H1 (cell line): ENCODE results near the gene FAS. TPM values are rescaled to one million over a fixed set of nuclear protein-coding genes. Genes with fewer than 3 reads are reported as not detected.

Source experiments
- CTCF ChIA-PET: fragments of 300-600 bp; sonication (Branson Sonifier 250); formaldehyde crosslinking; loops from one replicate; lab custom pipeline; 2021; ENCODE audit not compliant: partially characterized antibody; lab: Charles Lee
- POLR2A ChIA-PET: fragments of 300-600 bp; sonication (Branson Sonifier 250); formaldehyde crosslinking; loops from one replicate; lab custom pipeline; 2021; ENCODE audit warnings: inconsistent platforms; ENCODE audit not compliant: partially characterized antibody; lab: Charles Lee
- DNase-seq, 2 experiments: peaks; one replicate each; pipeline versions ENCODE4 v3.0.0 to v3.0.0-alpha.2; 2010 to 2022; ENCODE audit warnings: low spot score in 2 of 2, low read depth in 1 of 2, mixed read lengths in 1 of 2
- FAIRE-seq: peaks from 2 replicates; lab custom pipeline; 2011; peaks lifted over from hg19 to GRCh38; lab: Jason Lieb, UNC
- H2AFZ ChIP-seq: 2 replicates; pipeline ENCODE4 v1.8.1; 2012; ENCODE audit warnings: low read length, inconsistent platforms
- H2AK5ac ChIP-seq: 2 replicates; pipeline ENCODE4 v1.6.1; 2013; ENCODE audit warnings: low read depth, low read length
- H2BK120ac ChIP-seq: replicated peaks from 2 replicates; pipeline ENCODE3; 2013; ENCODE audit warnings: low read depth, low read length, inconsistent platforms
- H2BK12ac ChIP-seq: 2 replicates; pipeline ENCODE4 v1.6.1; 2013; ENCODE audit warnings: low read depth, low read length
- H2BK15ac ChIP-seq: 2 replicates; pipeline ENCODE4 v1.6.1; 2013; ENCODE audit warnings: low read length
- H2BK20ac ChIP-seq: 2 replicates; pipeline ENCODE4 v1.6.1; 2013; ENCODE audit warnings: low read length
- H2BK5ac ChIP-seq: 2 replicates; pipeline ENCODE4 v1.6.1; 2013; ENCODE audit warnings: low read depth, low read length
- H3K14ac ChIP-seq: 2 replicates; pipeline ENCODE4 v1.6.1; 2013; ENCODE audit warnings: inconsistent platforms; ENCODE audit not compliant: insufficient read length
- H3K18ac ChIP-seq: 2 replicates; pipeline ENCODE4 v1.6.1; 2013; ENCODE audit warnings: low read length; ENCODE audit errors: extremely low read depth
- H3K23ac ChIP-seq: 2 replicates; pipeline ENCODE4 v1.6.1; 2013; ENCODE audit warnings: inconsistent platforms; ENCODE audit not compliant: insufficient read length
- H3K23me2 ChIP-seq: 2 replicates; pipeline ENCODE4 v1.6.1; 2013; ENCODE audit warnings: low read depth, low read length
- H3K27ac ChIP-seq: 2 replicates; pipeline ENCODE4 v1.6.1; 2011; ENCODE audit warnings: low read depth, low read length, inconsistent platforms
- H3K27me3 ChIP-seq, 4 experiments: replicated peaks in 1 of 4; 1 replicate in 1 of 4; 2 replicates in 3 of 4; pipeline versions ENCODE4 v1.6.1 to v1.8.1; 2011 to 2013; ENCODE audit warnings: low read length in 3 of 4, mild to moderate bottlenecking in 3 of 4, inconsistent platforms in 2 of 4, mixed read lengths in 2 of 4, moderate library complexity in 1 of 4; ENCODE audit not compliant: control insufficient read depth in 3 of 4, insufficient read depth in 3 of 4; ENCODE audit errors: extremely low read depth in 1 of 4
- H3K36me3 ChIP-seq, 4 experiments: 2 replicates each; pipeline versions ENCODE4 v1.6.1 to v1.8.1; 2011 to 2013; ENCODE audit warnings: mild to moderate bottlenecking in 4 of 4, low read length in 3 of 4, moderate library complexity in 2 of 4, control low read depth in 1 of 4, inconsistent platforms in 1 of 4; ENCODE audit not compliant: insufficient read depth in 4 of 4, control insufficient read depth in 2 of 4
- H3K4ac ChIP-seq: replicated peaks from 2 replicates; pipeline ENCODE3; 2013; ENCODE audit warnings: low read length, low read depth, mixed read lengths, inconsistent platforms; ENCODE audit not compliant: insufficient read length
- H3K4me1 ChIP-seq, 4 experiments: replicated peaks in 1 of 4; 1 replicate in 1 of 4; 2 replicates in 3 of 4; pipeline versions ENCODE4 v1.6.1 to v1.8.1; 2011 to 2013; ENCODE audit warnings: low read length in 3 of 4, inconsistent platforms in 2 of 4, mixed read lengths in 1 of 4; ENCODE audit not compliant: insufficient read depth in 4 of 4, control insufficient read depth in 3 of 4
- H3K4me2 ChIP-seq, 2 experiments: 2 replicates each; pipeline versions ENCODE4 v1.6.1 to v1.8.1; 2011 to 2013; ENCODE audit warnings: low read depth in 2 of 2, low read length in 2 of 2, control low read depth in 1 of 2, inconsistent platforms in 1 of 2, mild to moderate bottlenecking in 1 of 2; ENCODE audit not compliant: insufficient read depth in 1 of 2
- H3K4me3 ChIP-seq, 4 experiments: fragments of 200-600, 300-600 bp in 1 of 4; sonication (generic), shearing (Covaris generic), sonication (Bioruptor Twin) in 1 of 4; 2 replicates each; pipeline versions ENCODE4 v1.5.1 to v1.8.1; 2011 to 2016; ENCODE audit warnings: low read length in 4 of 4, low read depth in 3 of 4, control low read depth in 2 of 4, inconsistent platforms in 2 of 4, mild to moderate bottlenecking in 2 of 4, mixed read lengths in 1 of 4, moderate library complexity in 1 of 4; ENCODE audit not compliant: insufficient read depth in 2 of 4; ENCODE audit errors: extremely low read depth in 1 of 4
- H3K56ac ChIP-seq: replicated peaks from 2 replicates; pipeline ENCODE3; 2013; ENCODE audit warnings: low read depth, mild to moderate bottlenecking, mixed read lengths, low read length, inconsistent platforms; ENCODE audit not compliant: insufficient read length
- H3K79me1 ChIP-seq: 2 replicates; pipeline ENCODE4 v1.6.1; 2013; ENCODE audit warnings: low read depth, low read length, control low read depth
- H3K79me2 ChIP-seq, 2 experiments: 2 replicates each; pipeline versions ENCODE4 v1.6.1 to v1.8.1; 2012 to 2013; ENCODE audit warnings: low read length in 2 of 2, mild to moderate bottlenecking in 2 of 2, inconsistent platforms in 1 of 2; ENCODE audit not compliant: insufficient read depth in 2 of 2, control insufficient read depth in 1 of 2
- H3K9ac ChIP-seq, 4 experiments: replicated peaks in 1 of 4; 1 replicate in 1 of 4; 2 replicates in 3 of 4; pipeline versions ENCODE4 v1.6.1 to v1.8.1; 2011 to 2013; ENCODE audit warnings: low read depth in 3 of 4, low read length in 3 of 4, control low read depth in 2 of 4, mild to moderate bottlenecking in 2 of 4, moderate library complexity in 2 of 4, inconsistent platforms in 1 of 4; ENCODE audit errors: extremely low read depth in 1 of 4
- H3K9me3 ChIP-seq, 2 experiments: 2 replicates each; pipeline versions ENCODE4 v1.6.1 to v1.8.1; 2012 to 2013; ENCODE audit warnings: mild to moderate bottlenecking in 2 of 2, moderate library complexity in 2 of 2, control low read depth in 1 of 2, inconsistent platforms in 1 of 2, low read depth in 1 of 2, low read length in 1 of 2, mixed read lengths in 1 of 2; ENCODE audit not compliant: insufficient read depth in 2 of 2
- H4K20me1 ChIP-seq, 2 experiments: replicated peaks in 1 of 2; 2 replicates each; pipeline versions ENCODE3 to v1.8.1; 2011 to 2013; ENCODE audit warnings: inconsistent platforms in 2 of 2, low read length in 2 of 2, mild to moderate bottlenecking in 1 of 2; ENCODE audit not compliant: insufficient read depth in 2 of 2, control insufficient read depth in 1 of 2
- H4K5ac ChIP-seq: 2 replicates; pipeline ENCODE4 v1.6.1; 2013; ENCODE audit warnings: low read length, low read depth, mixed read lengths, inconsistent platforms; ENCODE audit not compliant: insufficient read length
- H4K8ac ChIP-seq: 2 replicates; pipeline ENCODE4 v1.8.0; 2013; ENCODE audit warnings: mild to moderate bottlenecking, moderate library complexity, low read length, inconsistent platforms; ENCODE audit not compliant: insufficient read depth; ENCODE audit errors: extremely low read depth
- H4K91ac ChIP-seq: replicated peaks from 2 replicates; pipeline ENCODE3; 2013; ENCODE audit warnings: low read length, mixed read lengths, inconsistent platforms; ENCODE audit not compliant: insufficient read length
- CREB1 ChIP-seq: IDR thresholded peaks from 2 replicates; pipeline ENCODE4 v1.6.1; 2012; ENCODE audit warnings: inconsistent platforms
- EP300 ChIP-seq, 2 experiments: IDR thresholded peaks; 1 replicate in 1 of 2; 2 replicates in 1 of 2; pipeline ENCODE4 v1.6.1; 2011 to 2012; ENCODE audit warnings: low read depth in 2 of 2, low read length in 2 of 2, mild to moderate bottlenecking in 2 of 2, borderline replicate concordance in 1 of 2, inconsistent platforms in 1 of 2, moderate library complexity in 1 of 2
- RXRA ChIP-seq: IDR thresholded peaks from 2 replicates; pipeline ENCODE4 v1.6.1; 2011; ENCODE audit warnings: low read depth, mild to moderate bottlenecking, low read length, moderate library complexity; ENCODE audit not compliant: insufficient read depth
- WGBS, 2 experiments: shearing (Covaris generic) in 1 of 2; methylation state at CpG; one replicate each; pipeline versions ENCODE4 v1.1.6 to v1.1.7; 2013 to 2015; ENCODE audit warnings: low lambda C conversion rate in 2 of 2, mixed read lengths in 2 of 2, inconsistent platforms in 1 of 2, low coverage in 1 of 2, missing lambda C conversion rate in 1 of 2; ENCODE audit not compliant: insufficient replicate concordance in 2 of 2, insufficient coverage in 1 of 2, insufficient read length in 1 of 2; ENCODE audit errors: extremely low coverage in 1 of 2, missing lambda C conversion rate in 1 of 2; 5-methylcytosine and 5-hydroxymethylcytosine counted together
- polyA plus RNA-seq, 7 experiments: library from polyadenylated mRNA; depleted of rRNA in 3 of 7; stranded (reverse) in 5 of 7; unstranded in 2 of 7; fragments of >200 nt in 5 of 7; fragments of 200-250 nt in 2 of 7; gene quantifications; 1 replicate in 5 of 7; 2 replicates in 1 of 7; 4 replicates in 1 of 7; pipeline versions ENCODE4 v1.2.1 to v1.2.3, GENCODE V29; 2011 to 2013; ENCODE audit warnings: missing spikeins in 2 of 7, mixed read lengths in 2 of 7
- total RNA-seq: library from RNA; stranded (reverse); fragmentation: NEBNext Ultra II Directional; extraction: Animal tissue kit (Norgen Biotek cat#: 25700); gene quantifications from 2 replicates; pipeline ENCODE4 v1.2.1, GENCODE V29; 2021

The FAS gene
- total and polyA plus RNA-seq, 2 of the 8 experiments (the other 6 are each of a cell fraction or from before 2014, with no cell fraction given) = 4.0 to 6.7 TPM

- no peak overlapping the region for H3K4me3 ChIP-seq
- H3K36me3 ChIP-seq = no peaks in the 10 kb centered on the region
- no peak overlapping the region for H2BK120ac ChIP-seq
- no peak overlapping the region for H4K5ac ChIP-seq
- FAIRE-seq (no peak), DNase-seq (no peak)
- no peak overlapping the region for H2BK5ac ChIP-seq
- no peaks in the 10 kb centered on the region for H4K20me1 ChIP-seq
- H3K79me2 ChIP-seq = no peaks in the 10 kb centered on the region
- H3K18ac ChIP-seq = no peak overlapping the region
- ChIA-PET CTCF (interaction anchor here (1.0 to 3.3 kb wide), 4 partner anchors 10 to 47 kb away, joined by 3 to 14 read pairs (median 4); partner anchors contain the start of gene FAS), POLR2A (interaction anchor here (0.6 kb wide), 1 partner anchor 249 kb away, joined by 3 read pairs; no protein-coding TSS in a partner anchor)
- 91% methylated on average over 4 of the region's 4 CpGs; no CpG with 5 or more reads in 1 of the 2 experiments for WGBS, 2 experiments
- no peaks in the 10 kb centered on the region for H3K4me1 ChIP-seq
- H3K23me2 ChIP-seq = no peaks in the 10 kb centered on the region
- H3K23ac ChIP-seq = no peak overlapping the region
- no peak overlapping the region for H3K9ac ChIP-seq
- H4K91ac ChIP-seq = no peak overlapping the region
- no peaks in the 10 kb centered on the region for H3K27me3 ChIP-seq
- no peak overlapping the region for H4K8ac ChIP-seq
- H3K56ac ChIP-seq = no peak overlapping the region
- H3K14ac ChIP-seq = no peak overlapping the region
- H2BK15ac ChIP-seq = no peak overlapping the region
- H3K79me1 ChIP-seq = no peaks in the 10 kb centered on the region
- no peaks in the 10 kb centered on the region for H3K9me3 ChIP-seq
- no peak overlapping the region for H2AFZ ChIP-seq
- no peak overlapping the region for H3K4ac ChIP-seq
- H2BK20ac ChIP-seq = no peak overlapping the region
- no peak overlapping the region for H3K27ac ChIP-seq
- no peak overlapping the region for H3K4me2 ChIP-seq
- no peak overlapping the region for H2AK5ac ChIP-seq
- no peak overlapping the region for H2BK12ac ChIP-seq
- TF ChIP-seq CREB1 = no peak
- no peak for TF ChIP-seq RXRA
- TF ChIP-seq EP300 (IDR thresholded peaks at IDR 0.05; ENCODE audit: borderline replicate concordance in 1 of 2, low read depth in 2 of 2, low read length in 2 of 2) = no peak
These were observed 10.4 kb upstream of the FAS start for GRCh38 chr10:88980247-88980646.
